ENCODE measurements around the gene TSHZ2.

GRCh38 chr20:53127027-53127426 lies 154.9 kb downstream of the TSHZ2 start:
- no peak for TF ChIP-seq CTCF (IDR thresholded peaks at IDR 0.05; ENCODE audit: insufficient read depth, low read depth, low read length)
- no peak for TF ChIP-seq EZH2 (IDR thresholded peaks at IDR 0.05; ENCODE audit: insufficient read depth, low read length)

All from astrocyte (in vitro differentiated cells and primary cell).